ENCODE measurements around the gene POLR3H.

The POLR3H gene

DNA sequence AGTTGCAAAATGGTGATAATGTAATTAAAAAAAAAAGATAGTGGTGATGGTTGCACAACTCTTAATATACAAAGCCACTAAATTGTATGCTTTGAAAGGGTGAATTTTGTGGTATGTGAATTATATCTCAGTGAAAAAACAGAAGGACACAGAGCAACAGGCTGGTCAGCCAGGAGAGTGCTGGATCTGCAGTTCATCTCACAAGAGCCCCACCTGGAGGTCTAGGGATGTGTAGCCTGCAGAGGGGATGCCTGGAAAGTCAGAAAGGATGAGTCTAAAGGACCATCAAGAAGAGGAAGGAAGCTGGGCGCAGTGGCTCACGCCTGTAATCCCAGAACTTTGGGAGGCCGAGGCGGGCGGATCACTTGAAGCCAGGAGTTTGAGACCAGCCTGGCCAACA is 9.0 kb downstream of the POLR3H start:
- no peak for DNase-seq (ENCODE audit: low read depth in 2 of 2)

DNA sequence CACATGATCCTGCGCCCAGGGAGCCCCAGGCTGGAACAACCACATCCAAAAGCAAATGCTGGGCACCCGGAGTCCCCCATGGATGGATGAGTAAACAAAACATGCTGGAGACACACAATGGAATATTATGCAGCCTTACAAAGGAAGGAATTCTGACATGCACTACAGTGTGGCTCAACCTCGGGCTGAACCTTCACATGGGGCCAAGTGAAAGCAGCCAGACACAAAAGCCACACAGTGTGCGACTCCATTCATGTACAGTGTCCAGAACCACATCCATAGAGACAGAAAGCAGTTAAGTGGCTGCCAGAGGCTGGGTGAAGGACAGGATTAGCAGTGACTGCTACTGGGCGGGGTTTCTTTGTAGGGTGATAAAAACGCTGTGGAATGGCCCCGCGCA is 10.1 kb downstream of the POLR3H start:
- no peak for DNase-seq (ENCODE audit: low read depth in 2 of 2)

DNA sequence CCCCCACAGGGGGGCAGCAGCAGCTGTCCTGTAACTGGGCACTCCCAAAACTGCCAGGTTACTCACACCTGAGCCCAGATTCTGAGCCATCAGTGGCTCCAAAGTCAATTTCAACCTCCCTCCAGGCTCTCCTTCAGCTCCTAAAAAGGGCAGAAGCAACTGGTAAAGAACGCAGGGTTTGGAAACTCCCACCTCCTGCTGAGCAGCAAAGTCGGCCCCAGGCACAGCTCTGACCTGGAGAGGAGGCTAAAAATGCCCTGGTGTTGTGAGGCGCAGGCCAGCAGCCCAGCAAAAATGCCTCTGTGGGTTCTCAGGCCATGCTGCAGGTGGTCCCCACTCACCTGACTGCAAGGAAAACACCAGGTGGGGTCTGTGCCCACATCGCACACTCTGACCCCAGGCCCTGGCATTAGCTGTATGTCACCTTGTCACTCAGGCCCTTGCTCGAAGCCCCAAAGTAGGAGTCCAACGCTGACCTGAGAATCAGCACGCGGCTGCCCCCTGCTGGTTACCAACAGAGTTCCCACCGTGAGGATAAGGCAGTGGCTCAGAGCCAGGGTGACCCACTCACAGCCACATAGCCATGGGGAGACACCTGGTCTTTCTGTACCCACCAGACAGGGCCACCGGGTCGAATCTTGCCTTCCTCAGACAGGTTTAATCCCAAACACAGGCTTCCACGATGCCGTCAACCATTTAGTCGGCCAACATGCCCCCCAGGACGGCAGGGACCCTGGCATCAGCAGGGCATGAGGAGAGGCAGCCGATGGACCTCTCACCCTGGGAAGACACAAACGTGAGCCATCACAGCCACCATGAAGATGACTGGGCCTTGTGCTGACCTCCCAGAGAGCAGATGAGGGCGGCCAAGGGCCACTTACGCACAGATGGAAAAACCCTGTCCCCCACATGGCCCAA is 11.1 kb downstream of the POLR3H start:
- DNase-seq (ENCODE audit: low read depth in 2 of 2), result peak; percentile 54 to 62

DNA sequence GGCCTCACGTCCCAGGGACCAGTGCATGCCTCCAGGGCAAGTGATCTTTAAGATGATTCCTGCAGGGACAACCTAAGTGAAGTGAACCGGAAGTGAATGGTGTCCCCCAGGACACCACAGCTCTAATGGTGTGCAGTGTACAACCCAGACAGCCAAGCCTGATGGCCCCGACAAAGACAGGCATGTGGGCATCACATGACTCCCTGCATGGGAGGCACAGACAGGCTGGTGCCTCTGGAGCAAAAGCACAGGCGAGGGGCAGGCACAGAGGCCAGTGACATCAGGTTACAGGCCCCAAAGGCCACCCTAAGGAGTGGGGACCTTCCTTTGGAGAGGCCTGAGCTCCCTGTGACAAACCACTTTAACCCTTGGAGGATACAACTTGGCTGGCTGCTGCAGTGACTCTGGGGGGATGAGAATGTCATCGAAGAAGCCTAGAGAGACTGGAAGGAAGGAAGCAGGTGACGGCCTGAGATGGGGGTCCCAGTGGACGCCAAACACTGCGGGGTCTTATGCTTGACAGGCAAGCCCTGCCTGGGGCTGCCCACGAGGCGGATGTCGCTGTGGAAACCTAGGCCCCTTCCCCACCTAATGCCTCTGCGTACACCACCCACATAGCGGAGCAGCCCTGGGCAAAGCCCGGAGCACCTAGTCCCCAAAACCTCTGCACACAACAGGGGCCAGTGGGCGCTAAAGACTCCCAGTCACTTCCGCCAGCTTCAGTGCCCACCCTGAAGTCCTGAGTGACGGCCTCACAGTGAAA is 12.4 kb downstream of the POLR3H start:
- DNase-seq (ENCODE audit: low read depth in 2 of 2), result no peak

DNA sequence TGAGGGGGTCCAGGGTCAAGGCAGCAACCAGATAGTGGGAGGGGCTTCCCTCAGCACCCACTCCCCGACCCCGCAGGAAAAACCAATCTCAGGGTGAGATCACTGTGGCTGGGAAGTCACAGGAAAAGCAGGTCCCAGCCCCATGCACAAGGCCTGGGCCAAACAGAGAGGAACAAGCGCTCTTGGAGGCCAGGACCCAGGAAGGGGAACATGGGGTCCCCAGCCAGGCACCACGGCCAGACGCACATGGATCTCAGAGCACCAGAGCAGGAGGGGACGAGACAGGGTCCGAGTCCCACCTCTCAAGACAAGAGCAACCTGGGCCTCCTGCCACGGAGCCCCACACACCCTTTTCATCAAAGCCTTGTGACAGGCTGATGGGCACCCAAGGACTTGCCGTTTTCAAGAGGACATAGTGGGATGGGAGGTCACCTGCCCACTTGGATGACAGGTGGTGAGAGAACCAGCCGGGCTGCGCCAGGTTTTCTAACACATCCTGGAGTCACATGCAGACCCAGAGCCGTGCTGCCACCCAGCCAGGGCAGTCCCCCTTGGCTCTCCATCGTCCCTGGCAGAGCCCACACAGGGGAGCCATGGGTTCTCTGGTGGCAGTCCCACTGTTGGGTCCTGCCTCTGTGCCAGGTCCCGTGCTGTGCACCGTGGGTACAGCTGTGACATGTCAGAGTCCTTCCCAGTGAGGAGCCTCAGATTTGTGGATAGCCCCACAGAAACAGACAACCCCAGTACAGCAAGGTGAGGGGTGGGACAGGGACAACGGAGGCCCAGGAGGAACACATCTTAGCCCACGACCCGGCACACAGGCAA is 13.2 kb downstream of the POLR3H start:
- no peak for DNase-seq (ENCODE audit: low read depth in 2 of 2)

DNA sequence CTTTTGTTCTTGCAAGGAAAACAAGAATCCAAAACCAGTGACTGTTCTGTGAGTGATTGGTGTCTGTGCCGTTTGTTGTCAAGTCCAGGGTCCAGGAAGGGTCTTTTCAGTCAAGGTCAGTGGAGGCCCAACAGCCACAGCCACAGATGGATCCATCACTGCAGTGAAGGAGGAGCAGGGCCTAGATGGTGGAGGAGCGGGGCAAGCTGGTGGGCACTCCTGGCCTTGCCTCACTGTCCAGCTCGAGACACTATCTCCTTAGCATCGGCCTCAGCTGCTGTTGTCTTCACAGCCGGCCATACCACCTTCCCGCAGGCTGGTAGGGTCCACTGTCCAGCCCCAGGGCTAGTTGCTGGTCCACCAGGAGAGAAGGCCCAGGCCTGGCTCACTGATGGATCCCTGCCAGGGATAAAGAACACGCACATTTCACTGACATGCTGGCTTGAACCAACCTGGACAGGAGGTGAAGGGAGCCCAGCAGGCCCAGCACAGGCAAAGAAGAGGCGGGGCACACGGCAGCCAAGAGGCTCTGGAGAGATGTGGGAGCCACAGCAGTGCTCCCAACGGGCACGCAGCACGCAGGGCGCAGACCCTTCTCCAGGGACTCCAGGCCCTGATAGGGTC is 15.2 kb downstream of the POLR3H start:
- no peak for DNase-seq (ENCODE audit: low read depth in 2 of 2)

DNA sequence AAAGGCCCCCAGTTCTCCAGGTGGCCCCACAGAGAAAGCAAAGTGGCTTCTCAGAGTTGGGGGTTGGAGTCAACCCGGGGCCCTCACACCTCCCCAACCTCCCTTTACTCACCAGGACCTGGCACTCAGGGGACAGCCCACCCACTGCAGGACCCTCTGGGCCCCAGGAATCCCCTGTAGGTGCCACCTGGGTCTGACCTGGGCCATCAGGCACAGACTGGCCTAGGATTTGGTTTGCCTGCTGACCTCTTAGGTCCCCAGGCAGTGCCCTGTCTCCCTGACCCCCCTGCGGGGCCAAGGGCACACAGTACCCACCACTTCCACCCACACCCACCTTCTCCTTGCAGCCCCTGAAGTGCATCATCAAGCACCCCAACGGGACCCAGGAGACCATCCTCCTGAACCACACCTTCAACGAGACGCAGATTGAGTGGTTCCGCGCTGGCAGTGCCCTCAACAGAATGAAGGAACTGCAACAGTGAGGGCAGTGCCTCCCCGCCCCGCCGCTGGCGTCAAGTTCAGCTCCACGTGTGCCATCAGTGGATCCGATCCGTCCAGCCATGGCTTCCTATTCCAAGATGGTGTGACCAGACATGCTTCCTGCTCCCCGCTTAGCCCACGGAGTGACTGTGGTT is 16.0 kb downstream of the POLR3H start:
- DNase-seq (ENCODE audit: low read depth in 2 of 2), result no peak

DNA sequence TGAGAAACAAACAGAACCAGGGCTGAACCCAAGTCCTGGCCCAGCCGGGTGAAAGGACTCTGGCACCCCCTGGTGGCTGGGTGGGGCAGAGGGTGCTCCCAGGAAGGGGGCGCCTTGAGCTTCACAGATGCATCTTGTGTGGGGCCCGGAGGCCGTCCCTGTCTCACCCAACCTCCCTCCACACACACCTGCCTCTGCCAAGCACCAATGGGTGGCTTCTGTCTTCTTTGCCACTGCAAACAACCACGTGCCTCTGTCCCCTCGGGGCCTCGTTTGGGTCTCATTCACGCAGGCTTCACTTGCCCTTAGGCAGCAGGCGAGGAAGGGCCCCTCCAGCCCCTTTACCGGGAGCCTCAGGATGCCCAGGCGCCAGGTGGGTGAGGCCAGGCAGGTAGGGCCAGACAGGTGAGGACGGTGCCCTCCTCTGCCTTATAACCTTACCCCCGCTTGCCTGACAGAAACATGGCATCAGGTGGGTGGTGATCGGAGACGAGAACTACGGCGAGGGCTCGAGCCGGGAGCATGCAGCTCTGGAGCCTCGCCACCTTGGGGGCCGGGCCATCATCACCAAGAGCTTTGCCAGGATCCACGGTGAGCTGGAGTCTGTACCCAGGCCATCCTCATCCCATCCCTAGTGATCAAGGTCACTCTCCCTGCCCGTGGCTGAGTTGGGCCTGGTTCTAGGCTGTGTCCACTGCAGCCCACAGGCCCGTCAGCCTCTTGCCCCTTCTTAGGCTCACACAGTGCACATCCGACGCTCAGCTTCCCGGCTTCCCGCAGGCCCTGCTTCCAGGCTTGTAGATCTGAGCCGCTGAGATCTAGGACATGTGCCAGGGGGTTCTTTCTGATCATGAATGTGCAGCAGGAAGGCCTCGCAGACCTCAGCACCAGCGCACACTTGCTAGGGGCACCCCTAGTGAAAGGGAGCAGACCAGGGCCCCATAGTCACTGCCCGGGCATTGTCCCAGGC is 17.2 kb downstream of the POLR3H start:
- DNase-seq (ENCODE audit: low read depth in 2 of 2), result peak; percentile 48 to 51

DNA sequence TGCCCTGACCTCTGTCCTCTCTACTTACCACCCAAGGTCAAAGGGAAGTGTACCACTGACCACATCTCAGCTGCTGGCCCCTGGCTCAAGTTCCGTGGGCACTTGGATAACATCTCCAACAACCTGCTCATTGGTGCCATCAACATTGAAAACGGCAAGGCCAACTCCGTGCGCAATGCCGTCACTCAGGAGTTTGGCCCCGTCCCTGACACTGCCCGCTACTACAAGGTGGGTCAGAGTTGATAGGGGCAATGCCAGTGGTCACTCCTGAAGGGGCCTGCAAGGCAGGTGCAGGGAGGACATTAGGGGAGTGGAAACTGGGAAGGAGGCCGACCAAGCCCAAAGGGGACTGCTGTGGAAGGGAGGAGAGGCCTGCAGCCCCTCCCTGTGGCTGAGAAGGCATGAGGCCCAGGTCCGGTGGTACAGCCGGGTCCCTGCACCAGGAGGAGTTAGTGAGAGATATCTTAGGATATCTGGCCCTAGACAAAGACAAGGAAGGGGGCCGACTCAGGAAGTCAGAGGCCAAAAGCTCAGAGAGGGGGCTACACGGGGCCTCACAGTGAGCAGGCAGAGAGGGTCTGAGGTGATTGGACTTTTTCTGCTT is 17.9 kb downstream of the POLR3H start:
- DNase-seq (ENCODE audit: low read depth in 2 of 2), result no peak

DNA sequence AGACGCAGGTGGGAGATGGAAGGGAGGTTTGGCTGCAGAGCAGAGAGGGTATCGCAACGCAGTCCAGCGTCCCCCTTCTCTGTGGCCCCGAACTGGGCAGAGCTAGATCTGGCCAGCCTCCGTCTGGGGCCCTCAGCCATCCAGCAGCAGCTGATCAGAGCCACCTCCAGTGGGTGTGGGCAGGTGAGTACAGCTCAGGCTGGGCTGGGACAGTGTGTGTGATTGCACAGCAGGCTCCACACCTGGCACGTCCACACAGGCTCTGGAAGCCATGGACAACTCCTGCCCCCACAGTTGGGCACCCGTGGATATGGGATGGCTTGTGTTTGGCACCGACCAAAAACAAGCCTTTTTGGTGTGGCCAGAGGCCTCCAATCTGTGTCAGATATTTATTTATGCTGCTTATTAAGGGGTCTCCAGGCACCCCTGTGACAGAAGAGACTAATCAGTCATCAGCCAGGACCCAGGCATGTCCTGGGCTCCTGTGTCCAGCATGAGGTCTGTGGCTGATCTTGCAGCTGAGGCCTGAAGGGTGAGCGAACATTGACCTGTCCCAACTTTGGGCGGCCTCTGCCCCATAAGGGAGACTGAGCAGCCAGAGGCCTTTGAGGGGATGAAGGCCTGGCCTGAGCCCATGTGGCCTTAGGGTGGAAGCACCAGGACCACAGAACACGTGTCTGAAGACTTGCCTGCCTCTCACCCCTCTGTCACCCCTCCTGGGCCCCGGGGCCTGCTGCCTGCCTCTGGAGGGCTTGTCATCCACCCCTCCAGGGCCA is 18.6 kb downstream of the POLR3H start:
- no peak for DNase-seq (ENCODE audit: low read depth in 2 of 2)

DNA sequence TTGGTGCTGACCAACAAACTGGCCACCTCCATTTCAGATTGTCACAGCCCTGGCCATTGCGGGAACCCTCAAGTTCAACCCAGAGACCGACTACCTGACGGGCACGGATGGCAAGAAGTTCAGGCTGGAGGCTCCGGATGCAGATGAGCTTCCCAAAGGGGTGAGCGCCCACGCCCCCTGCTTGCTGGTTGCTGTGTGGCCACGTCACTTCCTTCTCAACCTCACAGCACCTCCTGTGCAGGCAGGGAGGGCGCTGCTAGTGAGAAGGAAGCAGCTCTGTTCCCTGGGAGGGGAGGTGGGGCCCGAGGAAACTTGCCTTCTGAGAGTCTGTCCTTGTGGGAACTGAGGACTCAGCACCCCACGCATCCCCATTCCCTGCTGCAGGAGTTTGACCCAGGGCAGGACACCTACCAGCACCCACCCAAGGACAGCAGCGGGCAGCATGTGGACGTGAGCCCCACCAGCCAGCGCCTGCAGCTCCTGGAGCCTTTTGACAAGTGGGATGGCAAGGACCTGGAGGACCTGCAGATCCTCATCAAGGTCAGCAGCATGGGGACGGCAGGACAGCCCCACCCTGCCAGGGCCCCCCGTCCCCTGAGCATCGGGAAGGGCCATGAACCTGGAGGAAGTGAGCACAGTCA is 19.3 kb downstream of the POLR3H start:
- DNase-seq (ENCODE audit: low read depth in 2 of 2), result peak; percentile 44 to 47

DNA sequence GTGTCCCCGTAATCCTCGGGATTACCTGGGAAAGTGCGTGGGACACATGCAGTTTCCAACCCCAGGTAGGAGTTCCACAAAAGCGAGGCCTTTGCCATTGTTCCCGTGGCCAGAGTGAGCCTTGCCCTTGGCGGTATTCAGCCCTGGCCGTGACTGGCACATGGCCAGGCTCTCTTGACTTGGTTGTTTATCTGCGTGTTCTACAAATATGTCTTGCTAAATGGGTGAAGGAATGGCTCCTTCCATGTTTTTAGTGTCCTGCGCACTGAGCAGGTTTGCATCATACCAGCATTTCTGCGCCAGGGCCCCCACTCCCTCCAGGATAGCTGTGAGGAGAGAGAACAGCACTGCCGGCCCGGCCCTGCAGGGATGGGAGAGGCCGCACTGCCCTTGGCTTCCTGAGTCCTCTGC is 20.0 kb downstream of the POLR3H start:
- no peak for DNase-seq (ENCODE audit: low read depth in 2 of 2)

DNA sequence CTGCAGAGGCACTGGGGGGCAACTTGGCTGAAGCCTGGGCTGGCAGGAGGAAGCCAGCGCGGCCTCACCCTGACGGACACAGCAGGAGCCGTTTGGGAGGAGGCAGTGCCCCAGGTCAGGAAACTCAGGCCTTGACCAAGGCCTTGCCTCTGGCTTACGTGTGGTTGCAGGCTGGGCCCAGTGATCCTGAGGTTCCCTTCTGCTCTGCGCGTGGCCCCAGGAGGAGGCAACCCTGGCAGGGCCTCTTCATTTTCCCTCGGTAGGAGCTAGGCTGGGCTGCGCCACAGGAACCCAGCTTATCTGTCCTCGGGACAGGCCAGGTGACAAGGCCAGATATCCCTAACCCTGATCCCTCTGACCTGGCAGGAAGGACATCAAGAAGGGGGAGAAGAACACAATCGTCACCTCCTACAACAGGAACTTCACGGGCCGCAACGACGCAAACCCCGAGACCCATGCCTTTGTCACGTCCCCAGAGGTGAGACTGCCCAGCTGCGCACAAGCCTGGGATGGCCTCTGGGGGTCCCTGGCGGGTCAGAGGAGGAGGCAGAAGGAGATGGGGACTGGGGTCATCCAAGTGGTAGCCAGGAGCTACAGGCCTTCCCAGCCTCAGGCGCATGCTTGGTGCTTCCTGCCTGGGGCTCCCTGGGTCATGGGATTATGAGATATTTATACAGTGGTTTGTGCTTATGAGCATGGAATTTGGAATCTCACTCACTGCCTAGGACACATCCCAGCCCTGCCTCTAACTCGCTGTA is 20.6 kb downstream of the POLR3H start:
- DNase-seq (ENCODE audit: low read depth in 2 of 2), result no peak

DNA sequence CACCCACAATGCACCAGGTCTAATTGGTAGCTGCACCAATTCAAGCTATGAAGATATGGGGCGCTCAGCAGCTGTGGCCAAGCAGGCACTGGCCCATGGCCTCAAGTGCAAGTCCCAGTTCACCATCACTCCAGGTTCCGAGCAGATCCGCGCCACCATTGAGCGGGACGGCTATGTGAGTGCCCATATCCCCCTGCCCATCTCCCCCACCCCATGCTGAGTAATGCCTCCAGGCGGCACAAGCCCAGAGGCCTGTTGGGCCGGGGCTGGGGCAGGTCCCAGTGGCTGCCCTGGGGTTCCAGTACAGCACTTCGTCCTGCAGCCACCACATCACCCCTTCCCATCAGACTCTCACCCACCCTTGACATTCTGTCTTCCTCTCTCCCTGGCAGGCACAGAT is 21.5 kb downstream of the POLR3H start:
- DNase-seq (ENCODE audit: low read depth in 2 of 2), result no peak

DNA sequence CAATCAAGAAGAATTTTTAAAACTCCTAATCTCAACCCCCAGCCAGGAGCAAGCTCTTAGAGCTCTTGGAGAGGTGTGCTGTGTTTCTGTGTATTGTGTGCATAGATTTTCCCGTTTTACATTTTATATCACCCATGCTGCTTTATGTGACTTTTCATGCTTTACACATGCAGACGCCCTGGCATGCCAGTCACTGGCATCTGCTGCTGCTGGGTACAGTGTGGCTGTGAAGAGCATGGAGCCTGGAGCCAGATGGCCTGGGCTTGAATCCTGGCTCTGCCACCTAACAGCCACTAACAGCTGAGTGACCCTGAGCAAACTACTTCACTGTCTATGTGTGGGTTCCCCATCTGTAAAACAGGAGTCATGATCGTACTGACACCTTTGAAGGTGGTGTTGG is 23.1 kb downstream of the POLR3H start:
- DNase-seq (ENCODE audit: low read depth in 2 of 2), result no peak

DNA sequence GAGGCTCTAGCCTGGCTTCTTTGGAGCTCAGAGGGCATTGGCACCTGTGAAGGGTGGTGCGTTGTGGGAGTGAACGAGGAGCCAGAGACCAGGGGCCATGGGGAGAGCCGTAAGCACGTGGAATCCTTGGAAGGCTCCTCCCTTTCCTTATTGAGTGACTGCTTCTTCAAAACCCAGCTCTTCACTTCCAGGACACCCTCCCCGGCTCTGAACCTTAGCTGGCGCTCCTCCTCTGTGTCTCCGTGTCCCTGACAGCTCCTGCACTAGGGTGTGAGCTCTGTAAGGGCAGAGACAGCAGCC is 26.3 kb downstream of the POLR3H start:
- no peak for DNase-seq (ENCODE audit: low read depth in 2 of 2)

DNA sequence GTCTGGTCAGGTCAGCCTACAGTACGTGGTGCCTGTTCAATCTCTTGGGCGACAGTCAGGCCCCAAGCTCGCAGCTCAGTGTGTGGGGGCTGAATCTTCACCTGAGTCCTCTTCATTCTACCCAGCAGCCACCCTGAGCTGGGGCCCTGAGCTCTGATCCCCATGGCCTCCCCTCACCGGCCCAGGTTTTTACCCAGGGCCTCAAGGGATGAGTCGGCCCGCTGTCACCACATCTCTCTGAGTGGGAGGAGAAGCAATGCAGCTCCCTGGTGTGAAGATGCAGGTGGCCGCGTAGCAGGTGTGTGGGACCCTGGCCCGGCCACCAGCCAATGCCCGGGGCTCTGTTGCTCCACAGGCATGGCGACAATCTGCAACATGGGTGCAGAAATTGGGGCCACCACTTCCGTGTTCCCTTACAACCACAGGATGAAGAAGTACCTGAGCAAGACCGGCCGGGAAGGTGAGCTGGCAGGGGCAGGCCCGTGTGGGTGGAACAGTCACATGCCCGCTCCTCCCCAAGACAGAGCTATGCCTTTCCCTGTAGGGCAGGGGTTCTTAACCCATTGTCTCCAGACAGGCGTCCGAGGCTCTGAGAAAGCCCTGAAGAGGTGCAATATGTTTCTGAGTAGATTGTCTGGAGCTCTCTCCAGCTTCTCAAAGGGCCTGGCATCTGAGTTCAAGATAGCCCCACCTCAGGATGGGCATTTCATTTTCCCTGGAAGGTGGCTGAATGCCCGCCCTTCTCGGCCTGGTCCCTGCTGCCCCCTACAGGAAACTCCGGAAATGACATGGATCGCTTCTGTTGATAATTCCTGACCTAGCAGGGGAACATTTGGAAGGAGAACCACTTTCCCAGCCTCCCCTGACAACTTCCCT is 26.9 kb downstream of the POLR3H start:
- no peak for DNase-seq (ENCODE audit: low read depth in 2 of 2)

Data from activated CD4-positive, alpha-beta T cell treated with anti-CD3 and anti-CD28 coated beads for 24 hours (primary cell).